Subcutaneous adipose tissue (tissue), 4 donors: ENCODE results near the gene SNUPN. TPM values are rescaled to one million over a fixed set of nuclear protein-coding genes. Genes with fewer than 3 reads are reported as not detected.

ENCODE experiments used
- total RNA-seq, 4 donors: library from RNA; depleted of rRNA; stranded (reverse); fragments of >200 nt; gene quantifications; one replicate each; pipeline ENCODE4 v1.1.0, GENCODE V29; 2016
- TF ChIP-seq, protein P1 (sequence below): fragments of 450-650 bp; IDR thresholded peaks from one replicate; pipeline ENCODE4 v1.5.1; 2016; ENCODE audit warnings: low read depth, mild to moderate bottlenecking, control low read depth, antibody characterized with exemption, moderate library complexity

SNUPN gene
- total RNA-seq, 4 donors from 2014 or later: 19.7 to 23.3 (median 21.9) TPM

DNA sequence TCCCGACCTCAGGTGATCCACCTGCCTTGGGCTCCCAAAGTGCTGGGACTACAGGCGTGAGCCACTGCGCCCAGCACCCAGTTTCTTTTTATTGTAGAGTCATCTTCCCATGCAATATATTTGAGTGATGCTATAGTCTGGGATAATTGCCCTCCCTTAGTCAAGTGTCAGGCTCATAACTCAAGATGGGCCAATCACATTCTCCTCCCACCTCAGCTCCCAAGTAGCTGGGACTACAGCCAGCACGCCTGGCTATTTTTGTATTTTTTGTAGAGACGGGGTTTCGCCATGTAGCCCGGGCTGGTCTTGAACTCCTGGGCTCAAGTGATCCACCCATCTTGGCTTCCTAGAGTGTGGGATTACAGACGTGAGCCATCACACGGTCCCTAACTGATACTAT is 31.2 kb downstream of the SNUPN start:
- TF ChIP-seq, protein P1, sequence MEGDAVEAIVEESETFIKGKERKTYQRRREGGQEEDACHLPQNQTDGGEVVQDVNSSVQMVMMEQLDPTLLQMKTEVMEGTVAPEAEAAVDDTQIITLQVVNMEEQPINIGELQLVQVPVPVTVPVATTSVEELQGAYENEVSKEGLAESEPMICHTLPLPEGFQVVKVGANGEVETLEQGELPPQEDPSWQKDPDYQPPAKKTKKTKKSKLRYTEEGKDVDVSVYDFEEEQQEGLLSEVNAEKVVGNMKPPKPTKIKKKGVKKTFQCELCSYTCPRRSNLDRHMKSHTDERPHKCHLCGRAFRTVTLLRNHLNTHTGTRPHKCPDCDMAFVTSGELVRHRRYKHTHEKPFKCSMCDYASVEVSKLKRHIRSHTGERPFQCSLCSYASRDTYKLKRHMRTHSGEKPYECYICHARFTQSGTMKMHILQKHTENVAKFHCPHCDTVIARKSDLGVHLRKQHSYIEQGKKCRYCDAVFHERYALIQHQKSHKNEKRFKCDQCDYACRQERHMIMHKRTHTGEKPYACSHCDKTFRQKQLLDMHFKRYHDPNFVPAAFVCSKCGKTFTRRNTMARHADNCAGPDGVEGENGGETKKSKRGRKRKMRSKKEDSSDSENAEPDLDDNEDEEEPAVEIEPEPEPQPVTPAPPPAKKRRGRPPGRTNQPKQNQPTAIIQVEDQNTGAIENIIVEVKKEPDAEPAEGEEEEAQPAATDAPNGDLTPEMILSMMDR: no peak

DNA sequence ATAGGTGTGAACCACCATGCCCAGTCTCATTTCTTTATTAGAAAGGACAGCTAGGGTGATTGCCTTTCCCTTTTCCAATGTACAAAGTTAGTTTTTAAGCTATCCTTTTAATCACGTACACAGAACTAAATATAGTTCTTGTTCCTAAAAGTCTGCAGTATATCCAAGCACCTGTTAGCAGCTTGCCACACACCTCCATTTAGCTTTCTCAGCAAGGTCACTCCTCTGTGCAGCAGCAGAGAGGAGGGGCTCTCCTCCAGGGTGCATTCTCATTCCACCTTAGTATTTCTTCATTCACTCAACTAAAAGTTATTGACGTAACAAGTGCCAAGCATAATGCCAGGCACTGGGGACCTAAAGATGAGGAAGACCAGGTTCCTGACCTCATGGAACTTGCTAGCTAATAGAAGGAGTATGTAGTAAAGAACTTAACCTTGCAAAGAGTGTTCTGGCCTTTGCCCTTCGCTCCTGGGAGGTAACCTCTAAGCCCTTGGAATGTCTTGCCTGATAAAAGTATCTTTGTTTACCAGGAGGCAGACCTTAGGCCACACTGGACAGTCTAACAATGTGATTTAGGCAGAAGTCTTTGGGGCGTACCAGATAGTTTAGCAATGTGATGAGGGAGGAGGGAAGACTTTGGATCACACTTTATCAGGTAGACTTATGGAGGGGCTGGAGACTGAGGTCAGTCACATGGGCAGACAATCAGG is 33.7 kb downstream of the SNUPN start:
- TF ChIP-seq, protein P1: no peak

DNA sequence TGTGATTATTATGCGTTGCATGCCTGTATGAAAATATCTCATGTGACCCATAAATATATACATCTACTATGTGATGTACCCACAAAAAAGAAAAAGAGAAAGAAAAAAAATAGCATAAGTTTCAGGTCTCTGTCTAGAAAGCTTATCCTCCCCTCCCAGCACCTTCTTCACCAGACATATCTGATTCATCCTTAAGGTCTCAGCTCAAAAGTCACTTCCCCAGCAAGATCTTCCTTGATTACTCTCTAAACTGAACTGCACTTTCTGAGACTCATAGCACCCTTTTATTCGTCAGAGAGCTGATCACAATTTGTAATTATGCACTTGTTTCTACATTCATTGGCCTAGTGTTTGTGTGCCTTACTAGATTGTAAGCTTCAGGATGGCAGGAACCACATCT is 35.3 kb downstream of the SNUPN start:
- TF ChIP-seq, protein P1: no peak

DNA sequence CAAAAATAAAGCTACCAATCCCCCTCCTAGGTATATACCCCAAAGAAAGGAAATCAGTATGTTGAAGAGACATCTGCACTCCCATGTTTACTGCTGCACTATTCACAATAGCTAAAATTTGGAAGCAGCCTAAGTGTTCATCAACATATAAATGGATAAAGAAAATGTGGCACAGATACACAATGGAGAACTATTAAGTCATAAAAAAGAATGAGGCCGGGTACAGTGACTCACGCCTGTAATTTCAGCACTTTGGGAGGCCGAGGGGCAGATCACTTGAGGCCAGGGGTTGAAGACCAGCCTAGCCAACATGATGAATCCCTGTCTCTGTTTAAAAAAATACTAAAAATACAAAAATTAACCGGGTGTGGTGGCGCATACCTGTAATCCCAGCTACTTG is 36.5 kb downstream of the SNUPN start:
- TF ChIP-seq, protein P1: no peak

DNA sequence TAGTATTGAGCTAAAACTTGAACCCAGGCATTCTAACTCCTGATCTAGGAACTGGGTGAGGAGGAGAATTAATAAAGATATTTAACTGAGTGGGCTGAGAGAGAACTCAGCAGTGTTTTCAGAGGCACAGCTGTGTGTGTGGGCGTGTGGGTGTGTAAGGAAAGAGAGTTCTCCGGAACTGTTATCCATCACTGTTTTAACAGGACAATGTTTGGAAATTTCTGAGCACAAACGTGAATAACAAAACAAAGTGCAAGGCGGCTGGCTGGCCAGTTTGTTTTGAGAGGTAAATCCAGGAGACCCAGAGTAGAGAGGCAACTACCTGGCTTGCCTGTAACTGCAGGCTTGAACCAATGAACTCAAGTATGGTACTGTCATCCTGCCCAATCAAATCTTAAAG is 41.4 kb downstream of the SNUPN start:
- TF ChIP-seq, protein P1: no peak

DNA sequence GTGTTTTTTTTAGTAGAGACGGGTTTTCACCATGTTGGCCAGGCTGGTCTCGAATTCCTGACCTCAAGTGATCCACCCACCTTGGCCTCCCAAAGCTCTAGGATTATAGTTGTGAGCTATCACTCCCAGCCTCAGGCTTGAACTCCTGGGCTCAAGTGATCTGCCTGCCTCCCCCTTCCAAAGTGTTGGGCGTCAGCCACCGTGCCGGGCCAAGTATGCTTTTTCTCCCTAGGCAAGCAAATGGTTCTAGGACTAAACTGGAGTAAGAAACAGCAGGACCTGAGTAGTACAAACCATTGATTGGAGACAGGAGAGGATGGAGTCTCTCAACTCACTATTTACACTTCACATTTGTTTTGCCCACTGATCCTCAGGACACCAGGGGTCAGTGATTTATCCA is 41.8 kb downstream of the SNUPN start:
- TF ChIP-seq, protein P1: no peak

DNA sequence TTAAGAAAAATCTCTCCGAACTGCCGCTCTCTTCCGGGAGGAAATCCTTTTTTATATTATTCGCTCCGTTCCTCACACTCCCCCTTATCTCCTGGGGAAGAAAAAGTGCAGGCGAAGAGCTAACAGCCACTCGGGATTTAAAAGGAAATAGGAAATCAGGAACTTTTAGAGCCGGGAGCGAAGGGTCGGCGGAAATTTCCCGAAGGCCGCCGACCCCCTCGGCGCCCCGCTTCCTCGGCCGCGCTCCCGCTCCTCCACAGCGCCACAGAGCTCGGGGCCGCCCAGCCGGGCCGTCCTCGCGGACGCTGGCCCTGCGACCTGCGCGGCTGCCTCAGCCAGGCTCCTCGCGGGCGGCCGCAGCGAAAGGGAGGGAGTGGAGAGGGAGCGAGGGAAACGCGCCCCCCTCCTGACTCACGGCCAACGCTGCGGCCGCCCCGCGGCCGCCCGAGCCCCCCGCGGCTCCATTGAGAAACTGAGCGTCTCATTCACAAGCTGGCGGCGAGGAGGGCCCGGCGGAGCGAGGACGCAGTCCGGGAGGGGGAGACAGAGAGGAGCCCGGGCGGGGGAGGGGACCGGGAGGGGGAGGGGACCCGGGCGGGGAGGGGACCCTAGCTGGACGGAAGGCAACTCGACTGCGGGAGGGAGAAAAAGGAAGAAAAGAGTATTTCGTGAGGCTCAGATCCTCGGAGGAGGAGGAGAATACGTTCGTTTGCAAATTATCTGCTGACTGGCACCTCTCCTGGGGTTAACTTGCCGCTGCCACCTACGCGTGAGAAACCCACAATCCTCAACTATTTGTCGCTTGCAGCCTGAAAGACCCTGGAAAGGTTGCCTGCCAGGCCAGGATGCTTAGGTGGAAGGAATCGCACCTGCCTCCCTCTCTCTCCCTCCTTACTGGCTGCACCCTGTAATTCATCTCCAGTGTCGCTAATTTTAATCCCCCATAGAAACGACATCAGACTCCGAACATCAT is 46.3 kb downstream of the SNUPN start, which contains the start of gene PTPN9:
TSS of gene PTPN9 (minus strand) at position 368 of the 973 bp plus-strand sequence. CDS start 539 bp downstream, outside the sequence.
- TF ChIP-seq, protein P1: no peak
